HG02623 (cell line): ENCODE data around the gene GBP2.
A peak's percentile ranks its signal among the peaks of the same experiment; 100 is the strongest.

Experiments used
- ATAC-seq: cut with Tn5 transposase; IDR thresholded peaks from one replicate; pipeline ENCODE4 v1.9.1; 2021; ENCODE audit warnings: moderate library complexity; ENCODE audit not compliant: unreplicated experiment

Gene GBP2

DNA sequence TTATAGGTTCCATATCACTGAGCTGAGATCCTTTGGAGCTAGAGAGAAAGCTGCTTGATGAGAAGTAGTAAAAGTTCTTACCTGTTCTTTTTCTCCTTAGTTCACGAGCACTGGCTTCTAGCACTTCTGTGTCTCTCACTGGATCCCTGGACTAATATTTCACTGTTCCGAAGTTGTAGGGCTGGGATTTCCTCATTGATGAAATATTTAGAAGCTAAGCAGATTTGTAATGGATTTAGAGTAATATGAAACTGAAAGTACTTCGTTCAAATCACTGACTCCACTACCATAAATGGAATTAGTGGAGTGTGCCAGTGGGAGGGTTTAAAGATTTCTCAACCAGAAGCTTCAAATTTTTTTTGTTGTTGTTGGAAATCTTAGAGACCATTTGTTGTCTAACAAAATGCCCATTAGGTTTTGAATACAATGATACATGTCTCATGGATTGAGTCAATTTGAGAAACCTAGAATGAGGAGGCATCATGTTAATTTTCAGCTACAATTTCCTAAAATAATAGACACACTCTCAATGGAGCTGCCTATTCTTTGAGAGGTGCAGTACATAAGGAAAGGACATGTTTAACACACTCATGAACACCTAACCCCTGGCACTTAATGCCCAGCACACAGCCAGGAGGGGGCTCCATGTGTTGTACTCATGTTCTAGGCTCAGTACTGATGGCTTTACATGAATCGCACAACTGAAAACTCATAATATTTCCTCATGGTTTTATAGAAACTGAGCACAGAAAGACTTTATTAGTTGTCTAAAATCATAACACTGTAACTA, 60.6 kb downstream of the GBP2 start, which contains the start of gene GBP1:
Gene GBP1, minus strand, starts transcription at position 130 of the 790 bp plus-strand sequence. CDS start 1,974 bp downstream, outside the sequence.
- peak; percentile 44 for ATAC-seq

DNA sequence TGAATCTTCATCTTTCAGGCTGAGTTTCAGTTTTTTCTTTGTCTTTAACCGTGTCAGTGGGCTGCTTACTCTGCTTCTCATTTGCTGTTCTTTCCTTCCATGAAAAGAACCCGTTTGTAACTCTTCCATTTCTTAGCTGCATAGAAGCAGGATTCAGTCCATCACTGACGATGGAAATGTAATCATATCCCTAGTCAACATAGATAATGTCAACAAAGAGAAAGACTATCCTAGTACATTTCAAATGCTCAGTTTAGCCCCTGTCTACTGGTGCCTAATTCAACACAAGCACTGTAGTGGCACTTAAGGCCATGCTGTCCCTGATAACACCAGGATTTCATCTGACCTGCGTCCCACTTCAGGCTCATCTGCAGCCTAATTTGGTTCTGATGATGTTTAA, 61.3 kb downstream of the GBP2 start:
- peak; percentile 33 for ATAC-seq

DNA sequence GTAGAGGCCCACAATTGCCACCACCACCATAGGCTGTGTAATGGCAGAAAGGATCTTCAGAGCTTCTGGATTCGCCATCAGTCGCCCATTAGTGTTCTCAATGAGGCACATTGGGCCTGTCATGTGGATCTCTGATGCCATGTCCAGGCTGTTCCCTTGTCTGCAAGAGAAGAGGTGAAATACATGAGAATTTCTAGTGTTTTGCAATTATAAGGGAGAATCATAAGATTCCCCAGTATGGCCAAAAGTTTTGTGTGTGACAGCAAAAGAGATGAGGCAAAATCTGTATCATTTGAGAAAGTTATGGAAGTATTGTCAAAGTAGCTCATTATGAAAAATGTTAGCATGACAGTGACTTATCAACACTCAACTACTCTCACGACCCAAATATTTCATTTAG, 62.8 kb downstream of the GBP2 start:
- no peak for ATAC-seq

GRCh38 chr1:89060091-89060490, 65.8 kb downstream of the GBP2 start:
- no peak for ATAC-seq
